ENCODE results near the gene SULF2.

- TF ChIP-seq CEBPB (IDR thresholded peaks at IDR 0.05) (no peak), TEAD4 (IDR thresholded peaks at IDR 0.05) (no peak), TAF1 (IDR thresholded peaks at IDR 0.05; ENCODE audit: low read depth) (no peak), ZBTB7A (IDR thresholded peaks at IDR 0.05; ENCODE audit: low read depth) (no peak), FOXM1 (IDR thresholded peaks at IDR 0.05; ENCODE audit: borderline replicate concordance, low read depth) (no peak), CREB1 (IDR thresholded peaks at IDR 0.05; ENCODE audit: low read depth) (no peak)
- TF ChIP-seq, protein P1, sequence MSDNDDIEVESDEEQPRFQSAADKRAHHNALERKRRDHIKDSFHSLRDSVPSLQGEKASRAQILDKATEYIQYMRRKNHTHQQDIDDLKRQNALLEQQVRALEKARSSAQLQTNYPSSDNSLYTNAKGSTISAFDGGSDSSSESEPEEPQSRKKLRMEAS (IDR thresholded peaks at IDR 0.05) = no peak
Observed at GRCh38 chr20:47777220-47777619, 8.1 kb downstream of the SULF2 start.
